ENCODE data around the gene C11orf97. TPM values are rescaled to one million over a fixed set of nuclear protein-coding genes. Genes with fewer than 3 reads are reported as not detected.

C11orf97 gene
- total and polyA plus RNA-seq, 9 of the 15 experiments (the other 6 are each of a cell fraction or from before 2014, with no cell fraction given) = not detected

DNA sequence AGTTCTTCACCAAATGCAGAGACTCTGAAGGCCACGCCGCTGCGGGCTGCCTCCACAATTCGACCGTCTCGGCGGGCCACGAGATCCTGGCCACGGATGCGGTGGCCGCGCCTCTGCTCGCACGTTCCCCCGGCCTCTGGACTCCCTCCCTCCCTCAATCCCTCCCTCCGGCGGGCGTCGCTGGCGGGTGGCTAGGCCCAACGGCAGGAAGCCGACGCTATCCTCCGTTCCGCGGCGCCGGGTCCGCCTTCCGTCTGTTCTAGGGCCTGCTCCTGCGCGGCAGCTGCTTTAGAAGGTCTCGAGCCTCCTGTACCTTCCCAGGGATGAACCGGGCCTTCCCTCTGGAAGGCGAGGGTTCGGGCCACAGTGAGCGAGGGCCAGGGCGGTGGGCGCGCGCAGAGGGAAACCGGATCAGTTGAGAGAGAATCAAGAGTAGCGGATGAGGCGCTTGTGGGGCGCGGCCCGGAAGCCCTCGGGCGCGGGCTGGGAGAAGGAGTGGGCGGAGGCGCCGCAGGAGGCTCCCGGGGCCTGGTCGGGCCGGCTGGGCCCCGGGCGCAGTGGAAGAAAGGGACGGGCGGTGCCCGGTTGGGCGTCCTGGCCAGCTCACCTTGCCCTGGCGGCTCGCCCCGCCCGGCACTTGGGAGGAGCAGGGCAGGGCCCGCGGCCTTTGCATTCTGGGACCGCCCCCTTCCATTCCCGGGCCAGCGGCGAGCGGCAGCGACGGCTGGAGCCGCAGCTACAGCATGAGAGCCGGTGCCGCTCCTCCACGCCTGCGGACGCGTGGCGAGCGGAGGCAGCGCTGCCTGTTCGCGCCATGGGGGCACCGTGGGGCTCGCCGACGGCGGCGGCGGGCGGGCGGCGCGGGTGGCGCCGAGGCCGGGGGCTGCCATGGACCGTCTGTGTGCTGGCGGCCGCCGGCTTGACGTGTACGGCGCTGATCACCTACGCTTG, 31.7 kb downstream of the C11orf97 start, which contains the start of gene FUT4 (continued):
- TF ChIP-seq, protein P1, sequence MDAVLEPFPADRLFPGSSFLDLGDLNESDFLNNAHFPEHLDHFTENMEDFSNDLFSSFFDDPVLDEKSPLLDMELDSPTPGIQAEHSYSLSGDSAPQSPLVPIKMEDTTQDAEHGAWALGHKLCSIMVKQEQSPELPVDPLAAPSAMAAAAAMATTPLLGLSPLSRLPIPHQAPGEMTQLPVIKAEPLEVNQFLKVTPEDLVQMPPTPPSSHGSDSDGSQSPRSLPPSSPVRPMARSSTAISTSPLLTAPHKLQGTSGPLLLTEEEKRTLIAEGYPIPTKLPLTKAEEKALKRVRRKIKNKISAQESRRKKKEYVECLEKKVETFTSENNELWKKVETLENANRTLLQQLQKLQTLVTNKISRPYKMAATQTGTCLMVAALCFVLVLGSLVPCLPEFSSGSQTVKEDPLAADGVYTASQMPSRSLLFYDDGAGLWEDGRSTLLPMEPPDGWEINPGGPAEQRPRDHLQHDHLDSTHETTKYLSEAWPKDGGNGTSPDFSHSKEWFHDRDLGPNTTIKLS (IDR thresholded peaks at IDR 0.05; ENCODE audit: borderline replicate concordance, low read depth) = peak; percentile 44; the same call in 1 of the 2 replicates
- TF ChIP-seq GTF2E2 (tag; IDR thresholded peaks at IDR 0.05) (peak; percentile 92), DMBX1 (CRISPR knock-in tag; IDR thresholded peaks at IDR 0.05; ENCODE audit: borderline replicate concordance) (peak; percentile 39), NCOR1 (IDR thresholded peaks at IDR 0.05) (0 out of 2 replicates have a peak, but pooled peaks have one; percentile 8), NR3C1 (CRISPR knock-in tag; IDR thresholded peaks at IDR 0.05) (0 out of 2 replicates have a peak, but pooled peaks have one; percentile 56), HEY1 (CRISPR knock-in tag; IDR thresholded peaks at IDR 0.05; ENCODE audit: borderline replicate concordance) (no peak), SP1 (CRISPR knock-in tag; IDR thresholded peaks at IDR 0.05) (peak; percentile 71), CBX1 (IDR thresholded peaks at IDR 0.05; ENCODE audit: low read depth) (peak; percentile 82; the same call in 1 of the 2 replicates)
- TF ChIP-seq, protein P2, sequence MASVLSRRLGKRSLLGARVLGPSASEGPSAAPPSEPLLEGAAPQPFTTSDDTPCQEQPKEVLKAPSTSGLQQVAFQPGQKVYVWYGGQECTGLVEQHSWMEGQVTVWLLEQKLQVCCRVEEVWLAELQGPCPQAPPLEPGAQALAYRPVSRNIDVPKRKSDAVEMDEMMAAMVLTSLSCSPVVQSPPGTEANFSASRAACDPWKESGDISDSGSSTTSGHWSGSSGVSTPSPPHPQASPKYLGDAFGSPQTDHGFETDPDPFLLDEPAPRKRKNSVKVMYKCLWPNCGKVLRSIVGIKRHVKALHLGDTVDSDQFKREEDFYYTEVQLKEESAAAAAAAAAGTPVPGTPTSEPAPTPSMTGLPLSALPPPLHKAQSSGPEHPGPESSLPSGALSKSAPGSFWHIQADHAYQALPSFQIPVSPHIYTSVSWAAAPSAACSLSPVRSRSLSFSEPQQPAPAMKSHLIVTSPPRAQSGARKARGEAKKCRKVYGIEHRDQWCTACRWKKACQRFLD (CRISPR knock-in tag; IDR thresholded peaks at IDR 0.05) = peak; percentile 83
- TF ChIP-seq, protein P3, sequence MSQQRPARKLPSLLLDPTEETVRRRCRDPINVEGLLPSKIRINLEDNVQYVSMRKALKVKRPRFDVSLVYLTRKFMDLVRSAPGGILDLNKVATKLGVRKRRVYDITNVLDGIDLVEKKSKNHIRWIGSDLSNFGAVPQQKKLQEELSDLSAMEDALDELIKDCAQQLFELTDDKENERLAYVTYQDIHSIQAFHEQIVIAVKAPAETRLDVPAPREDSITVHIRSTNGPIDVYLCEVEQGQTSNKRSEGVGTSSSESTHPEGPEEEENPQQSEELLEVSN (IDR thresholded peaks at IDR 0.05; ENCODE audit: borderline replicate concordance in 1 of 2, extremely low read depth in 1 of 2, insufficient read depth in 1 of 2, insufficient read length in 1 of 2, low read depth in 1 of 2, low read length in 1 of 2, poor library complexity in 1 of 2, severe bottlenecking in 1 of 2) = peak; percentile 91 to 93
- TF ChIP-seq, protein P4, sequence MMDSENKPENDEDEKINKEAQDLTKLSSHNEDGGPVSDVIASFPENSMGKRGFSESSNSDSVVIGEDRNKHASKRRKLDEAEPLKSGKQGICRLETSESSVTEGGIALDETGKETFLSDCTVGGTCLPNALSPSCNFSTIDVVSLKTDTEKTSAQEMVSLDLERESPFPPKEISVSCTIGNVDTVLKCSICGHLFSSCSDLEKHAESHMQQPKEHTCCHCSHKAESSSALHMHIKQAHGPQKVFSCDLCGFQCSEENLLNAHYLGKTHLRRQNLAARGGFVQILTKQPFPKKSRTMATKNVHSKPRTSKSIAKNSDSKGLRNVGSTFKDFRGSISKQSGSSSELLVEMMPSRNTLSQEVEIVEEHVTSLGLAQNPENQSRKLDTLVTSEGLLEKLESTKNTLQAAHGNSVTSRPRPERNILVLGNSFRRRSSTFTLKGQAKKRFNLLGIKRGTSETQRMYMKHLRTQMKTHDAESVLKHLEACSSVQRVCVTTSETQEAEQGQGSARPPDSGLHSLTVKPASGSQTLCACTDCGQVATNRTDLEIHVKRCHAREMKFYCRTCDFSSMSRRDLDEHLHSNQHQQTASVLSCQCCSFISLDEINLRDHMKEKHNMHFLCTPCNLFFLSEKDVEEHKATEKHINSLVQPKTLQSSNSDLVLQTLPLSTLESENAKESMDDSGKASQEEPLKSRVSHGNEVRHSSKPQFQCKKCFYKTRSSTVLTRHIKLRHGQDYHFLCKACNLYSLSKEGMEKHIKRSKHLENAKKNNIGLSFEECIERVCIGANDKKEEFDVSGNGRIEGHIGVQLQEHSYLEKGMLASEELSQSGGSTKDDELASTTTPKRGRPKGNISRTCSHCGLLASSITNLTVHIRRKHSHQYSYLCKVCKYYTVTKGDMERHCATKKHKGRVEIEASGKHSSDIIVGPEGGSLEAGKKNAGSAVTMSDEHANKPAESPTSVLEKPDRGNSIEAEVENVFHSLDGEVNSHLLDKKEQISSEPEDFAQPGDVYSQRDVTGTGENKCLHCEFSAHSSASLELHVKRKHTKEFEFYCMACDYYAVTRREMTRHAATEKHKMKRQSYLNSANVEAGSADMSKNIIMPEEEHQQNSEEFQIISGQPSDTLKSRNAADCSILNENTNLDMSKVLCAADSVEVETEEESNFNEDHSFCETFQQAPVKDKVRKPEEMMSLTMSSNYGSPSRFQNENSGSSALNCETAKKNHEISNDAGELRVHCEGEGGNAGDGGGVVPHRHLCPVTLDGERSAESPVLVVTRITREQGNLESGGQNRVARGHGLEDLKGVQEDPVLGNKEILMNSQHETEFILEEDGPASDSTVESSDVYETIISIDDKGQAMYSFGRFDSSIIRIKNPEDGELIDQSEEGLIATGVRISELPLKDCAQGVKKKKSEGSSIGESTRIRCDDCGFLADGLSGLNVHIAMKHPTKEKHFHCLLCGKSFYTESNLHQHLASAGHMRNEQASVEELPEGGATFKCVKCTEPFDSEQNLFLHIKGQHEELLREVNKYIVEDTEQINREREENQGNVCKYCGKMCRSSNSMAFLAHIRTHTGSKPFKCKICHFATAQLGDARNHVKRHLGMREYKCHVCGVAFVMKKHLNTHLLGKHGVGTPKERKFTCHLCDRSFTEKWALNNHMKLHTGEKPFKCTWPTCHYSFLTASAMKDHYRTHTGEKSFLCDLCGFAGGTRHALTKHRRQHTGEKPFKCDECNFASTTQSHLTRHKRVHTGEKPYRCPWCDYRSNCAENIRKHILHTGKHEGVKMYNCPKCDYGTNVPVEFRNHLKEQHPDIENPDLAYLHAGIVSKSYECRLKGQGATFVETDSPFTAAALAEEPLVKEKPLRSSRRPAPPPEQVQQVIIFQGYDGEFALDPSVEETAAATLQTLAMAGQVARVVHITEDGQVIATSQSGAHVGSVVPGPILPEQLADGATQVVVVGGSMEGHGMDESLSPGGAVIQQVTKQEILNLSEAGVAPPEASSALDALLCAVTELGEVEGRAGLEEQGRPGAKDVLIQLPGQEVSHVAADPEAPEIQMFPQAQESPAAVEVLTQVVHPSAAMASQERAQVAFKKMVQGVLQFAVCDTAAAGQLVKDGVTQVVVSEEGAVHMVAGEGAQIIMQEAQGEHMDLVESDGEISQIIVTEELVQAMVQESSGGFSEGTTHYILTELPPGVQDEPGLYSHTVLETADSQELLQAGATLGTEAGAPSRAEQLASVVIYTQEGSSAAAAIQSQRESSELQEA (IDR thresholded peaks at IDR 0.05; ENCODE audit: low read depth) = no peak
- TF ChIP-seq, protein P5, sequence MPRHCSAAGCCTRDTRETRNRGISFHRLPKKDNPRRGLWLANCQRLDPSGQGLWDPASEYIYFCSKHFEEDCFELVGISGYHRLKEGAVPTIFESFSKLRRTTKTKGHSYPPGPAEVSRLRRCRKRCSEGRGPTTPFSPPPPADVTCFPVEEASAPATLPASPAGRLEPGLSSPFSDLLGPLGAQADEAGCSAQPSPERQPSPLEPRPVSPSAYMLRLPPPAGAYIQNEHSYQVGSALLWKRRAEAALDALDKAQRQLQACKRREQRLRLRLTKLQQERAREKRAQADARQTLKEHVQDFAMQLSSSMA (CRISPR knock-in tag; IDR thresholded peaks at IDR 0.05) = no peak
